Central memory CD4-positive, alpha-beta T cell (primary cell): ENCODE data around the gene S100A10.

Source experiments
- DNase-seq: peaks from one replicate; pipeline ENCODE4 v3.0.0; 2022
- total RNA-seq, 3 experiments: gene quantifications; one replicate each; lab custom pipeline; 2026; lab: John Stamatoyannopoulos, UW

S100A10 gene
- 28.1 to 68.1 (median 37.6) reads per million in 3 experiments for total RNA-seq

- DNase-seq, result peak; percentile 81
These were observed at the start of gene S100A10 for GRCh38 chr1:151993734-151994496. S100A10 (minus strand) TSS chr1:151993859; CDS start chr1:151986230, 7,629 bp downstream.

- no peak for DNase-seq
These were observed 48.4 kb upstream of the S100A10 start for GRCh38 chr1:152042030-152042429.

- DNase-seq, result no peak
These were observed 46.2 kb upstream of the S100A10 start for GRCh38 chr1:152039886-152040285.

GRCh38 chr1:152039461-152039860, 45.8 kb upstream of the S100A10 start:
- DNase-seq, result no peak

GRCh38 chr1:152038871-152039270, 45.2 kb upstream of the S100A10 start:
- no peak for DNase-seq

GRCh38 chr1:152036267-152037216, 42.9 kb upstream of the S100A10 start, which contains the start of gene S100A11:
S100A11 (minus strand) TSS chr1:152037004; CDS start chr1:152036915, 89 bp downstream.
- DNase-seq, result peak; percentile 57

GRCh38 chr1:152035539-152036266, 42.0 kb upstream of the S100A10 start:
- DNase-seq, result peak; percentile 25

GRCh38 chr1:152034654-152035538, 41.2 kb upstream of the S100A10 start:
- peak; percentile 82 for DNase-seq

GRCh38 chr1:152034324-152034653, 40.6 kb upstream of the S100A10 start:
- DNase-seq, result no peak

- DNase-seq, result no peak
These were observed 36.2 kb upstream of the S100A10 start for GRCh38 chr1:152029929-152030211.

GRCh38 chr1:152029144-152029928, 35.7 kb upstream of the S100A10 start:
- DNase-seq, result no peak

GRCh38 chr1:152026895-152027294, 33.2 kb upstream of the S100A10 start:
- no peak for DNase-seq

- no peak for DNase-seq
These were observed 30.6 kb upstream of the S100A10 start for GRCh38 chr1:152024223-152024622.

GRCh38 chr1:152023221-152023620, 29.6 kb upstream of the S100A10 start:
- no peak for DNase-seq

GRCh38 chr1:152022474-152022873, 28.8 kb upstream of the S100A10 start:
- no peak for DNase-seq

GRCh38 chr1:152021569-152021968, 27.9 kb upstream of the S100A10 start:
- DNase-seq, result no peak

GRCh38 chr1:152020849-152021248, 27.2 kb upstream of the S100A10 start:
- DNase-seq, result no peak

GRCh38 chr1:152018537-152018936, 24.9 kb upstream of the S100A10 start:
- DNase-seq, result no peak

GRCh38 chr1:152015766-152016165, 22.1 kb upstream of the S100A10 start:
- no peak for DNase-seq

- DNase-seq, result no peak
These were observed 21.3 kb upstream of the S100A10 start for GRCh38 chr1:152014943-152015342.

- no peak for DNase-seq
These were observed 20.1 kb upstream of the S100A10 start for GRCh38 chr1:152013664-152014237.
